IMR-90 (cell line): ENCODE data around the gene KIF6. TPM values are rescaled to one million over a fixed set of nuclear protein-coding genes. Genes with fewer than 3 reads are reported as not detected.

Experiments used
- ATAC-seq: fragments of 200-7000 bp; cut with Tn5 transposase; 2 replicates; pipeline ENCODE4 v1.9.1; 2020; ENCODE audit warnings: low read depth, mild to moderate bottlenecking, moderate library complexity
- BruUV-seq: library from RNA; stranded (reverse); fragments of 400-500 nt; replicated peaks from 2 replicates; lab custom pipeline; 2021; lab: Mats Ljungman, UMichigan
- CTCF ChIA-PET: fragments of 300-600 bp; formaldehyde crosslinking; extraction: SDS; loops from one replicate; lab custom pipeline; 2021; ENCODE audit warnings: antibody characterized with exemption; lab: Yijun Ruan, JAX
- POLR2A ChIA-PET: fragments of 300-600 bp; sonication (Branson Sonifier 250); formaldehyde crosslinking; loops from one replicate; lab custom pipeline; 2022; ENCODE audit warnings: antibody characterized with exemption; ENCODE audit not compliant: unreplicated experiment; lab: Charles Lee
- DNase-seq: peaks from one replicate; pipeline ENCODE4 v3.0.0; 2013
- H2AFZ ChIP-seq: replicated peaks from 2 replicates; pipeline ENCODE3; 2013; ENCODE audit warnings: low read length, mild to moderate bottlenecking; ENCODE audit not compliant: poor library complexity
- H2AK5ac ChIP-seq: 2 replicates; pipeline ENCODE4 v1.6.1; 2013; ENCODE audit warnings: low read depth, low read length, inconsistent platforms
- H2AK9ac ChIP-seq: replicated peaks from 2 replicates; pipeline ENCODE3; 2013; ENCODE audit warnings: mild to moderate bottlenecking, low read depth, low read length, moderate library complexity; ENCODE audit not compliant: poor library complexity
- H2BK120ac ChIP-seq: 2 replicates; pipeline ENCODE4 v1.6.1; 2013; ENCODE audit warnings: low read depth, low read length, inconsistent platforms
- H2BK15ac ChIP-seq: 3 replicates; pipeline ENCODE4 v1.6.1; 2013; ENCODE audit warnings: low read depth, low read length, inconsistent platforms
- H2BK20ac ChIP-seq: 2 replicates; pipeline ENCODE4 v1.6.1; 2013; ENCODE audit warnings: low read depth, mild to moderate bottlenecking, inconsistent platforms, low read length, moderate library complexity
- H2BK5ac ChIP-seq: 2 replicates; pipeline ENCODE4 v1.6.1; 2013; ENCODE audit warnings: mild to moderate bottlenecking, low read depth, low read length, inconsistent platforms; ENCODE audit not compliant: poor library complexity, severe bottlenecking
- H3K14ac ChIP-seq: replicated peaks from 2 replicates; pipeline ENCODE4 v1.6.1; 2013; ENCODE audit warnings: low read depth, low read length, inconsistent platforms
- H3K18ac ChIP-seq: 2 replicates; pipeline ENCODE4 v1.6.1; 2013; ENCODE audit warnings: low read depth, low read length, control low read depth
- H3K23ac ChIP-seq: 2 replicates; pipeline ENCODE4 v1.6.1; 2013; ENCODE audit warnings: low read depth, low read length, inconsistent platforms
- H3K27ac ChIP-seq: 2 replicates; pipeline ENCODE4 v1.5.1; 2013; ENCODE audit warnings: mild to moderate bottlenecking, control low read depth, low read length; ENCODE audit not compliant: insufficient read depth
- H3K27me3 ChIP-seq: 2 replicates; pipeline ENCODE4 v1.6.1; 2013; ENCODE audit warnings: low read length; ENCODE audit not compliant: control insufficient read depth, insufficient read depth
- H3K36me3 ChIP-seq: 2 replicates; pipeline ENCODE4 v1.6.1; 2013; ENCODE audit warnings: low read length, mixed read lengths; ENCODE audit not compliant: control insufficient read depth, insufficient read depth
- H3K4ac ChIP-seq: 2 replicates; pipeline ENCODE4 v1.6.1; 2013; ENCODE audit warnings: low read depth, low read length, inconsistent platforms
- H3K4me1 ChIP-seq: 2 replicates; pipeline ENCODE4 v1.6.1; 2013; ENCODE audit warnings: low read length, mixed read lengths; ENCODE audit not compliant: control insufficient read depth, insufficient read depth
- H3K4me2 ChIP-seq: 2 replicates; pipeline ENCODE4 v1.6.1; 2013; ENCODE audit warnings: low read depth, mild to moderate bottlenecking, control low read depth, low read length, moderate library complexity
- H3K4me3 ChIP-seq: 2 replicates; pipeline ENCODE4 v1.5.1; 2013; ENCODE audit warnings: low read depth, mild to moderate bottlenecking, control low read depth, low read length, moderate library complexity; ENCODE audit not compliant: insufficient read depth
- H3K56ac ChIP-seq: 2 replicates; pipeline ENCODE4 v1.6.1; 2013; ENCODE audit warnings: low read length, inconsistent platforms; ENCODE audit not compliant: insufficient read depth; ENCODE audit errors: extremely low read depth
- H3K79me1 ChIP-seq, 2 experiments: 2 replicates each; pipeline ENCODE4 v1.6.1; 2013; ENCODE audit warnings: low read length in 2 of 2, inconsistent platforms in 1 of 2, low read depth in 1 of 2
- H3K9ac ChIP-seq: 2 replicates; pipeline ENCODE4 v1.6.1; 2013; ENCODE audit warnings: low read depth, low read length, control low read depth
- H3K9me1 ChIP-seq: 2 replicates; pipeline ENCODE4 v1.6.1; 2013; ENCODE audit warnings: low read length, inconsistent platforms; ENCODE audit not compliant: insufficient read depth
- H3K9me3 ChIP-seq: 2 replicates; pipeline ENCODE4 v1.6.1; 2013; ENCODE audit warnings: low read length; ENCODE audit not compliant: control insufficient read depth, insufficient read depth
- H4K20me1 ChIP-seq: 2 replicates; pipeline ENCODE4 v1.6.1; 2013; ENCODE audit warnings: low read length, inconsistent platforms; ENCODE audit not compliant: insufficient read depth
- H4K5ac ChIP-seq: 2 replicates; pipeline ENCODE4 v1.6.1; 2013; ENCODE audit warnings: mild to moderate bottlenecking, low read depth, low read length, control low read depth
- H4K8ac ChIP-seq, 2 experiments: 2 replicates each; pipeline ENCODE4 v1.6.1; 2013; ENCODE audit warnings: low read depth in 2 of 2, low read length in 2 of 2, control low read depth in 1 of 2, inconsistent platforms in 1 of 2
- H4K91ac ChIP-seq: 2 replicates; pipeline ENCODE4 v1.6.1; 2013; ENCODE audit warnings: low read depth, low read length, inconsistent platforms; ENCODE audit not compliant: insufficient read depth
- BHLHE40 ChIP-seq: fragments of 150-350 bp; IDR thresholded peaks from 2 replicates; pipeline ENCODE4 v1.6.1; 2016; ENCODE audit warnings: mild to moderate bottlenecking, low read depth, low read length
- CHD1 ChIP-seq: IDR thresholded peaks from 2 replicates; pipeline ENCODE4 v1.6.1; 2012; ENCODE audit warnings: low read depth, low read length, improper control_type of control experiment
- ELK1 ChIP-seq: fragments of 150-350 bp; IDR thresholded peaks from 2 replicates; pipeline ENCODE4 v1.6.1; 2016; ENCODE audit warnings: low read depth, mild to moderate bottlenecking, low read length, moderate library complexity, borderline replicate concordance
- MAZ ChIP-seq: IDR thresholded peaks from 2 replicates; pipeline ENCODE4 v1.6.1; 2012; ENCODE audit warnings: low read depth, mild to moderate bottlenecking, low read length, improper control_type of control experiment, moderate library complexity, borderline replicate concordance
- MXI1 ChIP-seq: IDR thresholded peaks from 2 replicates; pipeline ENCODE4 v1.6.1; 2012; ENCODE audit warnings: low read depth, mild to moderate bottlenecking, low read length, moderate library complexity, borderline replicate concordance
- NFE2L2 ChIP-seq: fragments of 150-350 bp; IDR thresholded peaks from 2 replicates; pipeline ENCODE4 v1.6.1; 2016; ENCODE audit warnings: low read depth, mild to moderate bottlenecking, low read length
- POLR2A ChIP-seq: IDR thresholded peaks from 2 replicates; pipeline ENCODE4 v1.6.1; 2012; ENCODE audit warnings: mild to moderate bottlenecking, low read depth, low read length
- RAD21 ChIP-seq: IDR thresholded peaks from 2 replicates; pipeline ENCODE4 v1.6.1; 2012; ENCODE audit warnings: low read length, improper control_type of control experiment
- RCOR1 ChIP-seq: IDR thresholded peaks from 2 replicates; pipeline ENCODE4 v1.6.1; 2012; ENCODE audit warnings: mild to moderate bottlenecking, low read length, improper control_type of control experiment; ENCODE audit not compliant: insufficient replicate concordance
- SMC3 ChIP-seq: fragments of 150-350 bp; IDR thresholded peaks from 2 replicates; pipeline ENCODE4 v1.6.1; 2016; ENCODE audit warnings: low read depth, mild to moderate bottlenecking, antibody characterized with exemption, low read length, moderate library complexity
- WGBS, 2 experiments: methylation state at CpG; one replicate each; pipeline versions ENCODE4 v1.1.5 to v1.1.7; 2013; ENCODE audit warnings: missing lambda C conversion rate in 2 of 2; ENCODE audit not compliant: insufficient read length in 1 of 2; ENCODE audit errors: extremely low coverage in 2 of 2; 5-methylcytosine and 5-hydroxymethylcytosine counted together
- dilution Hi-C: fragments of 300-500 bp; cut with HindIII; formaldehyde crosslinking; loops from one replicate; pipeline ENCODE4 v1.14.3; 2018; ENCODE audit warnings: low sequenced_read_pairs; ENCODE audit not compliant: unreplicated experiment
- in situ Hi-C: fragments of 300-500 bp; cut with MboI; formaldehyde crosslinking; loops from 3 replicates; pipeline ENCODE4 v1.14.3; 2019; ENCODE audit warnings: low sequenced_read_pairs, inconsistent platforms, mixed read lengths
- intact Hi-C: fragments of 100-400 bp; cut with micrococcal nuclease; formaldehyde crosslinking; loops from 2 replicates; pipeline ENCODE4 v1.10.0; 2022
- polyA plus RNA-seq, 3 experiments: library from polyadenylated mRNA; depleted of rRNA; stranded (reverse); fragments of >200 nt; gene quantifications; 2 replicates each; pipeline ENCODE4 v1.2.3, GENCODE V29; 2012; ENCODE audit warnings: low replicate concordance in 1 of 3
- total RNA-seq: library from RNA; depleted of rRNA; stranded (reverse); fragments of >200 nt; gene quantifications from 2 replicates; pipeline ENCODE4 v1.2.3, GENCODE V29; 2012

KIF6 gene
- total and polyA plus RNA-seq, 2 of the 4 experiments (the other 2 are of a cell fraction): under 0.01 to 0.10 TPM

- TF ChIP-seq CHD1: no peak
- TF ChIP-seq MAZ: no peak
- TF ChIP-seq ELK1: no peak
- no peak for TF ChIP-seq RCOR1
- TF ChIP-seq MXI1: no peak
- TF ChIP-seq RAD21: no peak
- TF ChIP-seq NFE2L2: no peak
- no peak for TF ChIP-seq SMC3
- no peak for TF ChIP-seq POLR2A
- TF ChIP-seq BHLHE40: no peak
- H3K4me2 ChIP-seq: no peak overlapping the region
- CTCF ChIA-PET: no interaction called here
Observed at GRCh38 chr6:39415482-39415881, 309.7 kb downstream of the KIF6 start.

More at GRCh38 chr6:39415482-39415881, 309.7 kb downstream of the KIF6 start:
- no peak overlapping the region for H2AFZ ChIP-seq
- no peak overlapping the region for H3K18ac ChIP-seq
- H4K5ac ChIP-seq: no peak overlapping the region
- H3K9ac ChIP-seq: no peak overlapping the region
- no peak overlapping the region for H2BK15ac ChIP-seq
- H3K9me1 ChIP-seq: no peaks in the 10 kb centered on the region
- no peak overlapping the region for H3K4me3 ChIP-seq
- no peak for DNase-seq
- no peak overlapping the region for H2AK5ac ChIP-seq
- dilution Hi-C loops (no loop called here), in situ Hi-C loops (no loop called here), intact Hi-C loops (no loop called here)
- no peaks in the 10 kb centered on the region for H3K27me3 ChIP-seq
- WGBS, 2 experiments: no CpG with 5 or more reads among the region's 3 CpGs
- H3K79me1 ChIP-seq: no peaks in the 10 kb centered on the region
- H3K14ac ChIP-seq: no peak overlapping the region
- H3K36me3 ChIP-seq: no peaks in the 10 kb centered on the region
- no TSS peak for BruUV-seq
- no peak overlapping the region for H3K56ac ChIP-seq
- H3K23ac ChIP-seq: no peak overlapping the region
- no peaks in the 10 kb centered on the region for H4K20me1 ChIP-seq
- no peak overlapping the region for H2BK20ac ChIP-seq
- no peak overlapping the region for H2BK120ac ChIP-seq
- H2BK5ac ChIP-seq: no peak overlapping the region
- no peak overlapping the region for H3K27ac ChIP-seq
- H3K9me3 ChIP-seq: no peaks in the 10 kb centered on the region
- no peaks in the 10 kb centered on the region for H3K4me1 ChIP-seq
- H3K4ac ChIP-seq: no peak overlapping the region
- POLR2A ChIA-PET: no interaction called here
- H2AK9ac ChIP-seq: no peak overlapping the region
- H4K91ac ChIP-seq: no peak overlapping the region
- no peak for ATAC-seq
- no peak overlapping the region for H4K8ac ChIP-seq
